Stimulated activated CD8-positive, alpha-beta memory T cell treated with anti-CD3 and anti-CD28 coated beads, Interleukin-4, amount 100 ng/mL, for 1 hour (primary cell): ENCODE data around the gene DLGAP5.

Source experiments
- DNase-seq, 2 donors: peaks; one replicate each; pipeline ENCODE4 v3.0.0-alpha.2; 2020; ENCODE audit warnings: low read depth in 2 of 2, low spot score in 1 of 2

DLGAP5 gene

DNA sequence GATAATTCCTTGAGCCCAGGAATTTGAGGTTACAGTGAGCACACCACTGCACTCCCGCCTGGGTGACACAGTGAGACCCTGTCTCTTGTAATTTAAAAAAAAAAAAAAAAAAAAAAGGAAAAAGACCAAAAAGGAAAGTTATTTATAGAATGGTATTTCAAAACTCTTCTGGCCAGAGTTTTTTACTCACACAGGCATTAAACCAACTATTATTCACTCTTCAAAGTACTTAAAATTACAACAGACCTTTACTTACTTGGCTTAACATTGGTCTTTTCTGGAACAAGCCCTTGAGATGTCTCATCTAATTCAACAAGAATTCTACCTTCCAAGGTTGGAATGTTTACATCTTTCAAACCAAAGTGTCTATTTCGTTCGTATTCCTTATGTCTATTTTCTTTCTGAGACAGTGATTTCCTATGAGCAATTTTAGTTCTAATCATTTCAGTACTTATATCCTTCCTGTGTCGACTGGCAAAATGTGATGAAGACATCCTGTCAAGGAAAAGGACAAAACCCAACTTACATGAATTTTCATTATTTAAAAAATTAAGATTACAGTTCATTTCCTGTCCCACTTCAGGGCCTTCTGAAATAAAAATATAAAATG lies 2.6 kb downstream of the DLGAP5 start:
- DNase-seq, result no peak

DNA sequence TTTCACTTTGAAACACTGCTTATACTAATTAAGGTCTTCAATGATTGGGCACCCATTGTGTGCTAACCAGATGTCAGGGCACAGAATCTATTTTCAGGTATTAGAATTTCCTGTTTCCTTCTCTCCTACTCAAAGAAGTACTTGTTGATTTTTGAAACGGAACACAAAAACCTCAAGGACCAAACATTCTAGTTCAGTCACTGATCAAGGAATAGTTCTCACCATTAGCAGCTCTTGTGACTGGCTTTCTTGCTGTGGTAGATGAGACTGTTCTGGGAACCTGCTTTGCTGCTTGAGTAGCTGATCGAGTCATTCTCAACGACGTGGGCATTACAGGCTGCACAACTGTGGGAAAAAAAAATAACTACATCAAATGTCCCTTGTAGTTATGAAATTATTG lies 11.0 kb downstream of the DLGAP5 start:
- DNase-seq, result no peak

DNA sequence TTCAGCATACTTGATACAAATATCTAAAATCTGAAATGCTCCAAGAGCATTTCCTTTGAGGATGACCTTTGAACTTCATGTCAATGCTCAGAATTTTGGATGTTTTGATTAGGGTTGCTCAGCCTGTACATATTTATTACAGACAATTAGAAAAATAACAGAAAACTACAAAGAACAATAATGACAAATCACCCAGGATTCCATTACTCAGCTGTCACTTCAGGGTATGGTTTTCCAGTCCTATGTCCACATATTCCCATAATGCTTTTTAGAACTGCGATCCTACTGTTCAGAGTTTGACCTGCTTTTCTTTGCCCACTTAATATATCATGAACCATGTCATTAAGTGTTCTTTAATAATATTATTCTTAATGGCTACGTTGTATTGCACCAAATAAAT lies 11.4 kb downstream of the DLGAP5 start:
- no peak for DNase-seq

DNA sequence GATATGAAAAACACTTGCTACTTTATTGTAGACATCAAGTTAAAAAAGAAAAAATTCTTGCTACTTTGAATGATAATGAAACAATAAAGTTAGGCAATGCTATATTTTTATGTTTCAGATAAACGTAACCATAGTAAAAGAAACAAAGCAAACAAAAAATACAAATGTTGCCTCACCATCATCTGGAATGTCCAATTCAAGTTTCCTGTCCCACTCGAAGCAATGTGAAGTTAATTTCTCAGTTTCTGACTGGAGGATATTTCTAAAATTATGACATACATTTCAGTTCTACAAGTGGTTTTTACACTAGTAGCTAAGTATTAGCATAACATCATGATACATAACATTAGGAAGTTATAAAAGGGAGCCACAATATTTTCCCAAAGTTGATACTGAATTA lies 20.9 kb downstream of the DLGAP5 start:
- no peak for DNase-seq

DNA sequence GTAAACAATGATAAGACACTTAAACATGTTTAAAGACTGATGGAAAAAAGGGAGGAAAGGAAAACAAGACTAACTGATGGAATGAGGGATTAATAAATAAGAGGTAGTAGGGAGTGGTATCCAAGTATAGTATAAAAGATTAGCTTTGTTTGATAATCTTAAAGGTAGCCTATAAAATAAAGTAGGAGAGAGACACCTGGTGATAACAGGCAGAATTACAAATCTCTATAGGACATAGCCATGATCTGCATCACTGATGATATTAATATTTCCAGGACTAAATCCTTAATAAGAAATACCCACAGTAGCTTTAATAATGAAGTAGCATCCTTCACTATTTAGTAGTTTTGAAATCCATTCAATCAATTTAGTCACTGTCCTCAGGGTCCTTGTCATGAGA lies 30.4 kb downstream of the DLGAP5 start:
- no peak for DNase-seq

DNA sequence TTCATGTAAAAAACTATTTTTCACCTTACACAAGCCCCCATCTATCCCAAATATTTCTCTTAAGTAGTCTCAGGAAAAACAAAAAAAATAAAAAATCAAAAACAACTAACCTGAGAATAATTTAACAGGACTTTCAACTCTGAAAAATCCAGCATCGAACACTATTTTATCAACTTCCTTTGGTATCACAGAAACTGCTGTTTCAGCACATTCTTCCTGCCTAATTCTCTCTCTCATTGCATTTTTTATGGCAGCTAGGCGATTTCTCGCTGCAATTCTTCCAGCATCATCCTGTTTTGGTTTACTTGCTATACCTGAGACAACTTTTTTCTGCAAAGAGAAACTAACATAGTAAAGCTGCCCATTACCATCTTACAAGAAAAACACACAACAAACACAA lies 33.0 kb downstream of the DLGAP5 start:
- no peak for DNase-seq

DNA sequence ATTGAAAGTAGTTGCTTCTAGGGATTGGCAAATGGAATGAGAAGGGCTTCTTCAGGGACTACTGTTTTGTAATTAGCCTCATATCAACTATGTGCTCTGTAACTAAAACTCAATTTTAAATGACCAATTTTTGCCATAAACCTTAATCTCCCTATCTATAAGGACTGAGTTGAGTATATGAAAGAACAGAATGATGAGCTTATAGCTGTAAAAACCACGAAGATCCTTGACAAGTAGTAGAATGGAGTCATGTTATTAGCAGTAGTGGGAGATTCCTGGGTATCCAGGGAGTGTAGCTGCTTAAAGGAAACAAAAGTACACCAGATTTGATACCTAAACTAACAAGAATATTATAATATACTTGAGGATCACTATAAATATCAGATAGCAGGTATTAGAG lies 34.3 kb downstream of the DLGAP5 start:
- no peak for DNase-seq

DNA sequence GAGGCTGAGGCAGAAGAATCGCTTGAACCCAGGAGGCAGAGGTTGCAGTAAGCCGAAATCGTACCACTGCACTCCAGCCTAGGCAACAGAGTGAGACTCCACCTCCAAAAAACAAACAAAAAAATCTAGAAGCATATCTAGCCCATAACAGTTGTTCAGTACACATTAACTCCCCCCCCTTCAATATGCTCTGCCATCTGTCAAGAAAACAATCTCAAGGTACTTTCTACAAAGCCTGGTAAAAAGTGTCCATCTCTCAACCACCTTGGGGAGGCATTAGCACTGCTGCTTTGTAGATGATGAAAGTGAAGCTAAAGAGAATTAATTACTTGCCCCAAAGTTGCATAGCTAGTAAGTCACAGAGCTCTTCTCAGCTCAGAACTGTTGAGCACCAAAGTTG lies 37.4 kb downstream of the DLGAP5 start:
- no peak for DNase-seq

DNA sequence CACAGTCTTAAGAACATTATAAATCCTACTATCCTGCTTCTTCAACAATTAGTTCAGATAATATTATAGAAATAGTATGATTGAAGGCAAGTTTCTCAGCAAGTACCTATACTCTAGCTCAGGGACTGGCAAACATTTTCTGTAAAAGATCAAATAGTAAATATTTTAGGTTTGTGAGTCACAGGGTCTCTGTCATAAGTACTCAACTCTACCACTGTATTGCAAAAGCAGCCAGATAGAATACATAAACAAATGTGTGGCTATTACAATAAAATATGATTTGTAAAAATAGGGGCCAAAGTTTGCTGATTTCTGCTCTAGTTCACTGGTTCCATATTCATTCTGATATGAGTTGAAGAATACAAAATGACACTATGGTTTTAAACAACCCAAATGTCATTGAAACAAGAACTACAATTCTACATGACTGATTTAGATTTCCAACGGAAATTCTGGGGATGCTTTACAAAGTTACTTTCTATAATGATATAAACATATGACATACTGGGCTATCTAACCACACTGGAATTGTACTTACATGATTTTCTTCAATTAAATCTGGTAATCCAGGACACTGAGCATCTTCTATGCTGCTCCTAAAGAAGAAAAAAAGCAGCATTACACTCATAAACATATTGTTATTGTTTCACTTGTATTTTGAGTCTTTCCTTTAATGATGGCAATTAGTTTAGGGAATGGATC lies 39.2 kb downstream of the DLGAP5 start:
- DNase-seq, result no peak

DNA sequence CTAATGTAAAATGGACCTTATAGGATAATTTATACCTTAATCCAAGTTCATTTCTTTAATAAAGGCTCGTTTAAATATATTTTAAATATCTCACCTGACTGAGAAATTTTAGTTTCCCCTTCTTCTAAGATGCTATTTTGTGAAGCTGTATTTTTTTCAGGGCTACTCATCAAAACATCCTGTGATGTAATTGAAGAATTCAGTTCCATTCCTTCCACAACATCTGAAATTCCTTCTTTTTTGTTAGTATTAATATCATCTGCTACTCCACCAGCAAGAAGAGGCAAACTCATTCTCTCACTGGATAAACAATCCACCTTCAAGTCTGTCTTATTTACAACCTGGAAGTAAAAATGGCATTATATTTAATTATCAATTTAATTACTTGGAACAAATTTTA lies 39.8 kb downstream of the DLGAP5 start:
- no peak for DNase-seq

DNA sequence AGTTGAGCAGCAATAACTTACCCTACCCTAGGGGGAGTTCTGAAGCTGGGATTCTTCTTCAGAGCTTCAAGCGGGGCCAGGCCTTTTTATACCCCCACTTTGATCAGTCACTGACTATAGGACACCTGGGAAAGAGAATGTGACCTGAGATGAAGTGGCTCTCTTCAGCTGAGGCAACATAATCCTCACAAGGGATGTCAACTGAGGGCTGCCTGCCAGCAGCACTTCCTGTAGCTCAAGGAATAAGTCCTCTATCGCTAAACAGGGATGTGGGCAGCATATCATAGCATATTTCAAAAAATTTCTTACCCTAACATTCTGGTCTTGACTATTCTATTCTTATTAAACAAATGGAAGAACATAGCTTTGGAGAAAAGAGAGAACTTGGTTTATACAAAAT lies 45.0 kb downstream of the DLGAP5 start:
- no peak for DNase-seq

DNA sequence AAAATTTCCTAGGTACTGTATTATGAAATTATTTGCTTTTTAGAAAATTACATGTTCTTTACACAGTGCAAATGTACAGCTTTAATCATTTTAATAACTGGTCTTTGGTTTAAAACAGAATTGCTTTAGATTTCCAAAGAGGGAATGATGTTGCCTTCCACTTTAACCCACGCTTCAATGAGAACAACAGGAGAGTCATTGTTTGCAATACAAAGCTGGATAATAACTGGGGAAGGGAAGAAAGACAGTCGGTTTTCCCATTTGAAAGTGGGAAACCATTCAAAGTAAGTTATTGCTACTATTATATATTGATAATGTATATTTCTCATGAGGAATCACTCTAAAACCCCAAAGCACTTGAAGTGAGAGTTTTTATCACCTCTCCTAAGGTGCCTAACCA lies 48.9 kb downstream of the DLGAP5 start:
- DNase-seq, result no peak

DNA sequence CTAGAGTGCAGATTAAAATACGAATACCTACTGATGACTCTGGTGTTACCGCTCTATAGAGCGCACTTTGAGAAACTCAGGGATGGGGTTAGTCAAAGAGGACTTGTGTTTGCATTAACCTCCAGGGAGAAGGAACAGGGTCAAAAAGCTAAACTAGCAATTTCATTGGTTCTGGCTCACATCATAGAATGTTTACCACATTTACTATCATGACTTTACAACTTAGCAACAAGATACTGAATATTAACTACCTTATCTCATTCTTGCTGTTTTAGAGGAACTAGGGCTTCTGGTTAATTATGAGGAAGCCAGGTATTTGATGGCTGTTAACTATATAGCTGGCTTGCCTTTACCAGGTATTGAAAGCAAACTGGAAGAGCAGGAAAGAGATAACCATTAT lies 49.6 kb downstream of the DLGAP5 start:
- no peak for DNase-seq

DNA sequence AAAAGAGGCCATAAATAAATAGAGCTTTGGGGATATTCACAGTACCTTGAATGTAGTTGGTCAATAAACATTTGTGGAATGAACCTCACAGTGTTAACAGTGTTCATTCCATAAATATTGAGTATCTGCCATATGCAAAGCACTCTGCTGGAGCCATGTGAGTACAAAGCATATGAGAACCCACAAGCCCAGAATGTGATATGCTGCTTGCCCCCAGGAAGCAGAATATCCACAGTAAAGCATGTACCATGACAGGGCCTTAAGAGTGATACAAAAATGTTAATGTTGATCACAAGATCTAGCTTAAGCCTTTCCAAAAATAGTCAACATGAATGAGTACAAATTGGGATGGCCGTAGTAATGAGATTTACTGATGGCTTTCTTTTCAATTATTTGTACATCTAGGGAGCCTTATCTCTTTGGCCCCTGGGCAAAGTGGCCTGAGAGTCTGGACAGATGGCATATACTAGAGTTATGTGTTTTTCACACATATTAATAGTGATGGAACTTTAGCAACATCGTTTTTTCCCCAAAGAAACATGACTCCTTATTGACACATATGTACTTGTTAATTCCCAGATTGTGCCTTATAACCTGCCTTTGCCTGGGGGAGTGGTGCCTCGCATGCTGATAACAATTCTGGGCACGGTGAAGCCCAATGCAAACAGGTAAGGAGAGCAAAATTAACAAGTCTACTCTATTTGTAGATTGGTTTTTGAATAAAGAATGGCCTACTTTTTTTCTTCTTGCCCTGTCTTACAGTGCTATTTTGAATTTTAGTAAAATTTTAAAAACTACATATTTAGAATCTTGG lies 51.5 kb downstream of the DLGAP5 start:
- no peak for DNase-seq

DNA sequence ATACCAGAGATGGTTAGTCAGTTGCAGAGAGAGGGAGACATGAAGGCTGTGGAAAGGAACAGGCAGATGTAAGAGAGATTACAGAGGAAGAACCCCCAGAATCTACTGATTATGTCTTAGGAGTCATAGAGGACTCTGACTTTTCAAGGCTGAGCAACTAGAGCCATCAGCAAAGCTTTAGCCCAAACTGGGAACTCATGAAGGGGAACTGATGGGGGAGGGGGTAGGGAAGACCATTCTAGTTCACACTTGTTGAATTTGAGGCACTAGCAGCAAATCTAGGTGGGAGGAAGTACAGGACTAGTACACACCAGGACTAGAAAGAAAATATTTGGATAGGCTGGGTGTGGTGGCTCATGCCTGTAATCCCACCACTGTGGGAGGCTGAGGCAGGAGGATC lies 52.2 kb downstream of the DLGAP5 start:
- DNase-seq, result no peak

DNA sequence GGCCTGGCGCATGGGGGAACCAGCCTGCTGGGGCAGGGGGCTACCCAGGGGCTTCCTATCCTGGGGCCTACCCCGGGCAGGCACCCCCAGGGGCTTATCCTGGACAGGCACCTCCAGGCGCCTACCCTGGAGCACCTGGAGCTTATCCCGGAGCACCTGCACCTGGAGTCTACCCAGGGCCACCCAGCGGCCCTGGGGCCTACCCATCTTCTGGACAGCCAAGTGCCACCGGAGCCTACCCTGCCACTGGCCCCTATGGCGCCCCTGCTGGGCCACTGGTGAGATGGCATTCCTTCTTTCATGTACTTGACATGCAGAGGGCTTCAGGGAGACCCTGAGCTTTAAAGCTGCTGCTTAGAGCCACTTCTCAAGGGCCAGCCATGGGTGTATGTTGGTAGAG lies 53.3 kb downstream of the DLGAP5 start:
- no peak for DNase-seq

DNA sequence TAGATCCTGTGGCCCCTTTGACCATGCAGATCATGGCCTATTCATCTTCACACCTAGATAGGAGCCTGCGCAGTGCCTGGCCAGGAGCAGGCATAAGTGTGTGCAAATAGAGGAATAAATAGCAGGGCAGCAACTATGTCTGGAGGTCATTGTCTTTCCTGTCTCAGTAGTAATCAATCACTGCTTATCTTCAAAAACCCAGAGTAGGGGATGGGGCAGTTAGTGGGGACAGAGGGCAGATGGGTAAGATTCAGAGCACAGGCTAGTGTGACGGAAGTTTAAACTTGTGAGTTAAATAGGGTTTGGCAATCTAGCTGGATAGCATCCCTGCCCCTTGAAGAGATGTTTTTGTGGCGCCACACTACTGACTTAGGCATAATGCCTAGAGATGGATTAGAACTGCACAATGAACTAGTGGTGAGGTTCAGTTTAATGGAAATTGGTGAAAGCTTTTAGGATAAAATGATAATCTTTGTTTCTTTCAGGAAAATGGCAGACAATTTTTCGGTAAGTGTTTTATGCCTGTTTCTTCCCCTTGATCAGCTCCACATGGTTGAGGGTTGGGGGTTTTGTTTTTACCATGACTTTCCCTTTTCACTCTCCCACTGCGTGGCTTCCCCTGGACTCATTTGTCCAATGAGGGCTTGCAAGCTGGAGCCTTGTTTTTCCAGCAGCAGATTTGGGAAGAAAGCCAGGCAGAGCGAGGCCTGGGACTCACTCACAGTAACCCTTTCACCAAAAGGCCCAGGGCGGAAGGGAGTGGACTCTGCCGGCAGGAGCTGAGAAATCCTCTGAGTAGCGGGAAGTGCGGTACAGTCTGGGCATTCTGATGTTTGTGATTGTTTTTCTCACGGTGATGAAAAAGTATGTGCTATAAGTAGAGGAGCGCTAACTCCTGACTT lies 54.2 kb downstream of the DLGAP5 start:
- no peak for DNase-seq

DNA sequence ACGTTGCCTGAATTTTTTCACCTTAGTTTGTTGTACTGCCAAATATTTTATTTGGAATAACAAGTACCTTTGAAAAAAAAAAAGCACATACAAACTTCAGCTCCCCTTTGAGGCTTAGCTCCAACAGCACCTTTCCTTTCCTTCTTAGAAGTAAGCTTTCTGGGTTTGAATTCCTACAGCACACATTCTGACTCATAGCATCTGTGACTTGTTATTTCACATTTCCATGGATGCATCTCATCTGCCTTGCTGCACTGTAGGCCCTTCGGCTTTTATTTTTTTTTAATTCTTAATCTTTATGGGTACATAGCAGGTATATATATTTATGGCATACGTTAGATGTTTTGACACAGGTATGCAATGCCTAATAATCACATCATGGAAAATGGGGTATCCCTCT lies 55.1 kb downstream of the DLGAP5 start:
- DNase-seq, result no peak

DNA sequence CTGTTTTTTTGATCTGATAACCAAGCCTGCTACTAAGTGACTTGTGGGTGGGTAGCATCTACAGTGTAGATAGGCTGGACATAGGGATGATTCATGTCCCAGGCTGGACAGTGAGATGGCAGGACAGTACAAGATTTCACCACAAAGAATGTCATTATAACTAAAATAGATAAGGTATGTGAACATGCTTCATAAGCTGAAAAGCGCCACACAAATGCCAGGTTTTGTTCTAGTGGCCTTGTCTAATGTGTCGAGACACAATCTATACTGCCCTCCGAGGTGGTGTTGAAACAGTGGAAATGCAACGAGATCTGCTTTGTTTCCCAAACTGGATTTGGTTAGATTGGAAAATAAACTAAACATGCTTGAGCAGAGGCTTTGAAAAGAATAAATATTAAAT lies 58.0 kb downstream of the DLGAP5 start:
- DNase-seq, result no peak

DNA sequence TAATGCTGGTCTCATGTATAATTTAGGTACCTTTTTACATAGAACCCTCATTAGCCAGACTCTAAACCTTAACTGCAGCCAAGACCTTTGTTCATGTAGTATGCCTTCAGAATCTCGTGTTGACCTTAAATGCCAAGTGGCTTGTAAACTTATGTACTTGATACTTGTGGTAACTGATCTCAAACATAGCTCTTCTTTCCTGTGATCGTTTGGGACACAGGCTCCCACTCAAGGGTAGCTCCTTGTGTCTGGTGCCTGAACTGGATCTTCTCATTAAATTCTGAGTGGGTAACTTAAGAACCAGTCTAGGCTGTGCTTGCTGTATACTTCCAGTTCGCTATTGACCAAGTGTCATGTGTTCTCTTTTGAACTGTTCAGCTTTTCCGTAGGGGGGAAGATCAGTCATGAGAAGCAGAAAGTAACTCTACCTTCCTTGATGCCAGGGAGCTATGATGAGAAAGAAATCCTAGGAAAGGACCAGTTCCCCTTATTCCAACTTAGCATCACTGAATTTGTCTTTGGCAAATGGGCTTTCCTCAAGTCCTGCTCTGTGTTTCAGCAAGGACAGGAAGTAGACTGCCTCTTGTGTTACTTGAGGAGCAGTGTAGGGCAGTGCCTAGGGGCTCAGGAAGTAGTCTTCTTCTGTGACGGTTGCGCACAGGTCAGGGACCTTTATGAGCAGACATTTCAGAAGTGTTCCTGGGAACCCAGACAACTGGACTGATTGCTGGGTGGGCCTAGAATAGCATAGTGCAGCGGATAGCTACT lies 59.8 kb downstream of the DLGAP5 start:
- DNase-seq, result no peak

DNA sequence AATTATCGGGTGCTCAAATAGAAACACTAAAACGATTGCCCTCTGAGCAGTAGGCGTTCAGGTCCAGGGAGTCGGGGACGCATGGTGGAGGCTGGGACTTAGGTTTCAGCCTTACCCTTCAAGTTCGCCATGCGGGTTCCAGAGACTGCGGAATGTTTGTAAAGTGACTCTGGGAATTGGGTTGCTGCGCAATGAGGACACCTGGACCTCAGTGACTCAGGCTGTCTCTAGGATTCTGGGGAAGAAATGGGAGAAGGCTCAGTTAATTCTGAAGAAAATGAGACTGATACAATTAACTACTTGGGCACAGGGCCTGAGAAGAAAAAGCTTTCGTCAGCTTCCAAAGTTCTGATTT lies 61.2 kb downstream of the DLGAP5 start:
- DNase-seq, result no peak
